GM18526 (cell line): Measurements from ENCODE around the gene GUCY1A1.

ENCODE experiments used
- POLR2A ChIP-seq: IDR thresholded peaks from 3 replicates; pipeline ENCODE4 v1.6.1; 2011; ENCODE audit not compliant: insufficient read length; ENCODE audit errors: extremely low read depth

Gene GUCY1A1

DNA sequence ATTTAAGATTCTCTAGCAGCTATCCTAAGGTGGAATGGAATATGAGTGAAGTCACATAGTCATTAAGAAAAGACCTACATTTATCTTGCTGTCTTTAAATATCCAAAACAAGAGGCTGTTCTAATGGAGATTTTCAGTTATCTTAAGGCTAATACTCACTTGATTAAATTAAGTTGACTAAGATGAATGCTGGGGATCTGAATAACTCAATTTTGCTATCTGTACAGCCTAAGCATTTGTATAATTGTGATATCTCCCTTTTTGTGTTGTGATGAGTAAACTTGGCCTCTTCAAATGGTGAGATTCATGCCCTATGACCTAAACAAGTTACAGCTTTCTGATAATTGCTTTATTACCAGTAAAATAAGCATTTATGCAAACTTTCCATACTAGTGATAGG is 13.6 kb upstream of the GUCY1A1 start:
- TF ChIP-seq POLR2A, result no peak

DNA sequence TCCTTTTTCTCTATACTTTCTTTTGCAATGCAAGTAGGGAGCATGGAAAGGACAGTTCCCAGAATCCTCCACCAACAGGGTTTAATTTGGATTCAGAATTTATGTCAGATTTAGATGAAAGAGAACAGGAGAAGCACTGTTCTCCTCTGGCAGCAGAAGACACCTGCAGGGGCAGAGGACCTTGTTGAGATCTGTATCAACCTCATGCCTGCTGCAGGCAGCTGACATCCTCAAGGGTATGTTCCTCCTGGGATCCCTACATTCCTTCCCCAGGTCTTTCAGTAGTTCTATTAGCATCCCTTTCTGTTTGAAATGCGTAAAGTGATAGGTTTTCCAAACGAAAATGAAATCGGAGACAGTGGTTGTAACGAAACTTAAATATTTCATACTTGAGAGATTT is 10.6 kb upstream of the GUCY1A1 start:
- TF ChIP-seq POLR2A, result no peak

DNA sequence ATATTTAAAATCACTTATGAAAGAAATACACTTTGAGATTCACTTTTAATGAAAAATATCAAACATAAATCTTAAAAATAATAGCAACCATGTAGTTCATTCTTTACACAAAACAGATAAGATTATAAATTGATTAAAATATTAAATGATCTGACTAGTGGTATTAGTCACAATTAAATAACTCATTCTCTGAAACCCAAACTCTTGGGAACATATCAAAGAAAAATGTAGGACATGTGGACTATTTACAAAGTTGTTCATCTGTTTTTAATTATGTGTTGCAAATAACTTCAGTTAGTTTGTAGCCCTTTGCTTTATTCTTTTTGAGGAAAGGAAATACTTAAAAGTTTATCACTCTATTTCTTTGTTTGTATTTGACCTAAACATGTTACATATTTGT is 9.5 kb upstream of the GUCY1A1 start:
- no peak for TF ChIP-seq POLR2A

GRCh38 chr4:155657985-155658680 is 8.5 kb upstream of the GUCY1A1 start:
- no peak for TF ChIP-seq POLR2A

GRCh38 chr4:155658681-155659064 is 8.0 kb upstream of the GUCY1A1 start:
- no peak for TF ChIP-seq POLR2A

DNA sequence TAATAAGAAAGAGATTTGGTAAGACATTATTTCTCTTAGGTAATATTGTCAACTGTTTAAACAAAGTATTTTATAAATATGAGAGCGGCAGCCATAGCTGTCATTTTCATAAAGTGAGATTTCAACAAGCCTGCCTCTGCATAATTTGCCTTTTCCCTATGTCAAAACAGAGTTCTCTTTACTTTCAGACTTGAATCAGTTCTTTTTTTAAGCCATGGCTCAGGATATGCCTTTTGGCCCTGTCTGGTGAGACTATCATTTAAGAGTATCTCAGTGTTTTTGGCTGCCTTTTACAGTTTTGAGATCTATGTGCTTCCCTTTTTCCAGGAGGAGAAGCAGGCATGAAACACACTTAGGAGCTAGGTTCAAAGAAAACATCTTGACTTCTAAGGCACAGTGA is 7.5 kb upstream of the GUCY1A1 start:
- no peak for TF ChIP-seq POLR2A

GRCh38 chr4:155660436-155660835 is 6.2 kb upstream of the GUCY1A1 start:
- no peak for TF ChIP-seq POLR2A

- TF ChIP-seq POLR2A, result no peak
Measured at GRCh38 chr4:155665054-155665453, 1.6 kb upstream of the GUCY1A1 start.

GRCh38 chr4:155667222-155667567 is 547 bp downstream of the GUCY1A1 start:
- peak; percentile 12 for TF ChIP-seq POLR2A

- peak; percentile 20 for TF ChIP-seq POLR2A
Measured at GRCh38 chr4:155667568-155668511, 1.2 kb downstream of the GUCY1A1 start.

DNA sequence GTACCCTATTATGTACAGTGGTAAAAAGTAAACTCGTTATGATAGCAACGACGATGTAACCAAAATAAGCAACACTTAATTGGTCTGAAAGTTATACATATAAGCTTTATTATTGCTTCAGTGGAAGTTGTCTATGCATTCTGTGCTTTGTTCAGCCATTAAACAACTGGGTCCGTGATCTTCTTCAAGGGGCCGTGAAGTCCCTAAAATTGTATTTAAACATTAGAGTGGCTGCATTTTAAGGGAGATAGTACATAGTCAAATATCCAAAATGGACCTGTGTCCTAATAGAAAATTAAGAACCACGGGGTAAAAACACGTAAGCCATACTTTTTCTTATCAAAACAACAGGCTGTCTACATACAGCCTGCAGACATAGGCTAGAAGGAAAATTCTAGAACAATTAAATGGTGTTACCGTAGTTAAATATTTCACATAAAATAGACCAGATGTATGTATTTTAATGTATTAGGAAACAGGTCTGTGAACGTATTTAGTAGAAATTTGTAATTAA is 2.1 kb downstream of the GUCY1A1 start:
- TF ChIP-seq POLR2A, result no peak

DNA sequence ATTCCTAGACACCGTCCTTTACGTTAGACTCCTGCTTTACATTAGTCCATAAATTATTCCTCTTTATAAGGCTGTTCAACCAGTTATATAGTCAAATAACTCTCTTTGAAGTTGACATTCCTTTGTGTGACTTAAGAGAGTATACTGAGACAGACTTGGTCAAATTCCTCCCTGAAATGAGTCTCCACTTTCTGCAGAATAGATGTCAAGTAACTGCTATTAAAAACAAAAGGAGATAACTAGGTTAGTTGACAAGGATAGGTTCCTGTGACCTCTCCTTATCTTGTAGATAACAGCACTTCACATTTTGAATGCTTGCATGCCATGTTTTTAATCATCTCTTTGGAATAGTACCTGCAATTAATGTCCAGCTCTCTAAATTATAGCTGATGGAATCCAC is 5.7 kb downstream of the GUCY1A1 start:
- no peak for TF ChIP-seq POLR2A

DNA sequence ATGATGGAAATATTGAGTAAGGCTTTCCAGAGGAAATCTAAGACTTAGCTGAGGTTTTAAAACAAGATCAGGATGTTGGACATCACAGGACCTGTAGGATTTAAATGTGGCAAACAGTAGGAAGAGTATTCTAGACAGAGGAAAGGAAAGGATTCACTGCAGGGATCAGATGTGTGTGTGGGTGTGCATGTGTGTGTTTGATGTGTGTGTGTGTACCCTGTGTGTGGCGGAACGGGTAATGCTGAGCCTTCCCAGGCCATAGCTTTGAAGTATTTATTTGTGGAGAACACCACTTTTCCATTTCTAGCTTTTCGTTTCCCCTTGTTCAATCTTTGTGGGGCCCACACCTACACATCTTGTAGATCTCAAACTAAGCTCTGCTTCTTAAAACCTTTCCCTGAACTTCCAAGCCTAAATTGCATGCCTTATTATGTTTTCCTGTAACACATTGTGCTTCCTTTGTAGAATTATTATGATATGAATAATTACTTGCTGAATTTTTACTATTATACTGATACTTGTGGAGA is 6.9 kb downstream of the GUCY1A1 start:
- TF ChIP-seq POLR2A, result no peak

GRCh38 chr4:155674669-155675071 is 8.0 kb downstream of the GUCY1A1 start:
- TF ChIP-seq POLR2A, result no peak

- no peak for TF ChIP-seq POLR2A
Measured at GRCh38 chr4:155675709-155676429, 9.2 kb downstream of the GUCY1A1 start.
